ENCODE measurements around the gene EDN2.
A peak's percentile ranks its signal among the peaks of the same experiment; 100 is the strongest.

Gene EDN2

DNA sequence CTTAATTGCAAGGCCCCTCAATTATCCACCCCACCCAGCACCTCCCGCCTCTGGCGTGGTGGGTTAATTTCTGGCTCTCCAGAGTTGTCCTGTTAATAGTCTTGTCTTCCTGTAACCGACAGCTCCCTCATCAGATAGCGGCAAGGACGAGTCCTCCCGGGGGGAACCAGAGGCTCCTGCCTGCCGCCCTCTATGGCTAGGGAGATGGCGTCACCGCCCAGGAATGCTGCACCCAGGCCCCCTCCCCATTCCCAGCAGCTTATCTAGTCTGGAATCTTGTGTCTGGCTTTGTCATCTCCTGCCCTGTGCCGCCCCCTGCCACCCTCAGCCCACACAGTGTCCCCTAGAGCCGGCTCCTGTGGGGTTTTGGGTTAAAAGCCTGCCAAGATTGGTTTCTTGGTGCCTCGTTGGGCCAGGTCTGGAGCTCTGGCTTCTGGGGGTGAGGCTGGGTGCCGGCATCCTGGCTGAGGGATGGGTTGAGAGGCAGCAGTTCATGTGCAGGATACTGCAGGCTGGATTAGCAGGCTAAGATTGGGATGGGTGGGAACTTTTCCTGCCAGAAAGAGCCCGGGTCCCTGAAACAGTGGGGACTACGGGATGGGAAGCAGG lies 48.8 kb downstream of the EDN2 start:
- DNase-seq = no peak

DNA sequence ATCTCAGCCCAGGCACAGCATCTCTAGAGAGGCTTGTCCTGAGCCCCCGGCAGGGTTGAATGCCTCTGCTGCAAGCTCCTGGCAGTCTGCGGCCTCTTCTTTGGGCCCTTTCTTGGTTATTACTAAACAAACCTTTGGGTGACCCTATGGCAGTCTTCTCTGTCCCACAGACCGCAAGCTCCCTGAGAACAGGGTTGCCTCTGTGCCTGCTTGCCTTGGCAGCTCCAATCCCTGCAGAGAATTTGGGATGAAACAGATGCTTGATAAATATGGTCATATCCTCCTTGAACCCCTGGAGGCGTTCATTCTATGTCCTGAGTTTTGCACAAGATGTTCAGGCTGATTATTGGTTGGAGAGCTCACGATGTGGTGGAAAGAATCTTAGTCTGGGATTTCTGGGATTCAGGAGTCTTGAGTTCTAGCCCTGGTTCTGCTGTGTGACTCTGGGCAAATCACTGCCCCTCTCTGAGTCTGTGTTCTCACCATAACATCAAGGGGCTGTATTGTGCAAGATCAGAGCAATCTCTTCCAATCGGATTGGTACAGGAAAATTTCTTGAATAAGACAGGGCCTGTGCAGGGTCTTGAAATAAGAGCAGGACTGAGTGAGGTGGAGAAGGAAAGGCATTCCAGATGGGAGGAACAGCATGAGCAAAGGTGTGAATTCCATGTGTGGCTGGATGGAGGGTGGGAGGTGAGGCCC lies 49.6 kb downstream of the EDN2 start:
- no peak for DNase-seq

DNA sequence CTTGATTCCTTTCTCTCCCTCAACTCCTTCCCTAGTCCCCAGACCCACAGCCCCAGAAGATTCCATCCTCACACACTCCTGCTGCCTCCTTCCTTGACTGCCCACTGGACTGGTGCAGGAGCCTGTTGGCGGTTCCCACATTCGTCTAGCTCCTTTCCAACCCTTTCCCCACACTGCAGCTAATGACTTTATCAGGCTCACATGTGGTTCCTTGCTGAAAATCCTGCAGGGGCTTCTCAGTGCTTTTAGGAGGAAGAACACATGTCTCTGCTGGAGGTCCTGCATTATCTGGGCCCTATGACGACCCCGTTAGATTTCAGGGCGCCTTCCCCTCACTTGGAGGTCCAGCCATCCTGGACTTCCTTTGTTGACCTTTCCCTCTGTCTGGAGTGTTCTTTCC lies 50.2 kb downstream of the EDN2 start:
- no peak for DNase-seq

DNA sequence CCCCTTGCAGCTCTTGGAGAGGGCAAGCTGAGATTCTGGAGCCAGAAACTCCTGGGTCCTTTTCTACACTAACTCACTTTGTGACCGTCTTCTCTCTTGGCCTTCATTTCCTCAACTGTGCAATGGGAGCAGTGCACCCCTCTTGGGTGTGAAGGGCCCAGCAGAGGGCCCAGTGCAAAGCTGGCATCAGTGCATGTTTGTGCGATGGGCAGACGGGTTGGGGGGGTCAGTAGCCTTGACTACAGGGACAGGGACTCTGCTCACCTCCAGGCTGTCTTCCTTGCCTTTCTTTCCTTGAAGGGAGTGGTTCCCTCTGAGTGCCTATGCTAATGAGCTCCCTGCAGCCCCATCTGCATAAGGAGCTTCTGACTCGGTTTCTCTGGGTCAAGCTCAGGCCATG lies 51.0 kb downstream of the EDN2 start:
- no peak for DNase-seq

DNA sequence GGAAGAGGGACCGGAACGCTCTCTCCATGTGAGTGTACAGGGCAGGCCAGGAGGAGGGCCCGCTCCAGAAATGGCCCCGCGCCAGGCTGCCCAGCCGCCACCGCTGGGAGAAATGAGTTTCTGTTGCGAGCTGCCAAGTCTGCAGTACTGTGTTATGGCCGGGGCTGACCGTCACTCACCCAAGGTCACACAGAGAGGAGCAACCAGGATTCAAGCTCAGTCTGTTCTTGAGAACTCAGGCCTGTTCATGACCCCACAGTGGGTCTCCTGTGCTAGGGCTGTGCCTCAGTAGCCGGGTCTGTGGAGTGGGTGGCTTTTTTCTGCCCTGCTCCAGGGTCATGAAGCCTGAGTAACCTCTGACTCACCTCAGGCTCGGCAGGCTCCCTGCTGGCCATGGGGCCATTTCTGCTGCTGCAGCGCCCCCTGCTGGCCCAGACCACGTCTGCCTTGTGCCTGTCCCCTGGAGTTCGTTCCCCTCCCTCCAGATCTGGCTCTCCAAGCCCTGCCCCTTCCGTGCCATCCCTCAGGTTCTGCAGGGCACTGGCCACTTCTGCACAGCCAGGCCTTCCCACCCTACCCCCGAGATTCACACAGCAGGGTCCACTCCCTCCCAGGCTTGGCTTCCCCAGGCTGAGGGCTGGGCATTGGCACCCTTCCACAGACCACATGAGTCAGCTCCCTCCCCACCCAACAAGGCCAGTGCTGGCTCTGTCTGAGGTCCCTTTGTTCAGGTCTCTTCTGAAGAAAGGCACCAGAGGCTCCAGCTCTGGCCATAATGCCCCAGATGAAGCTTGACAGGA lies 51.8 kb downstream of the EDN2 start:
- DNase-seq = peak; percentile 88

DNA sequence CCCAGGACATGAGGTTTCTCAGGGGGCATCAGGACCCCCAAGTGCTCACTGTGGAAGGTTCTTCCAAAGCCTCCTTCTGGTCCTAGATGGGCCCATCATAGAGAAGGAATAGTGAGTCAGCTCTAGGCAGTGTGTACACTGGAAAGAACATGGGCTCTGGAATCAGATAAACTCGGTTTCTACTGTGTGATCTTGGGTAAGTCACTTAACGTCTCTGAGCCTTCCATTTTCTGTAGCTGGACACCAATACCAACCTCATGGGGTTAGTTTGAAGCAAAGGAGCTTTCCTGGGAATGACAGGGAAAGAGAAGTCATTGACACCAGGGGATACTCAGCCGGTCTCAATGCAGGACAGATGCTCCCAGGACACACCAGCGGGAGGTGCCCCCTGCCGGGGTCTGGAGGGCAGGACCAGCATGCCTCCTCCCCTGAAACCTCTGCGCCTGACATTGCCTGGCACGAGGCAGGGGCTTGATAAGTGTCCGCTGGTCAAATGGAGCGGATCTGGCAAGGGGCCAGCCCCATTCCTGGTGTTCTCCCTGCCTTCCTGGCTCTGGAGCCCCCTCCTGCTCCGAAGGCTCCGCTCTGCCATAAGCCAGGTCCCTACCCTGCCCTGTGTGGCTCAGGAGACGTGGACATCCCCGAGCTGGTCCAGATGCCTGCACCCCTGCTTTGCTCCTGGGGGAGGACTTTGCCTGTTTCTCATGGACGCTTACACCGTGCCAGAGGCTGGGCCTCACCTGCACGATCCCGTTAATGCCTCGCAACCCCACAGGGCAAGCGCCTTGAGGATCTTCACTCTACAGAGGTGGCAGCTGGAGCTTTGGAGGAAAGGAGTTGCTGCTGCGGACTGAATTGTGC lies 52.8 kb downstream of the EDN2 start:
- DNase-seq = no peak

DNA sequence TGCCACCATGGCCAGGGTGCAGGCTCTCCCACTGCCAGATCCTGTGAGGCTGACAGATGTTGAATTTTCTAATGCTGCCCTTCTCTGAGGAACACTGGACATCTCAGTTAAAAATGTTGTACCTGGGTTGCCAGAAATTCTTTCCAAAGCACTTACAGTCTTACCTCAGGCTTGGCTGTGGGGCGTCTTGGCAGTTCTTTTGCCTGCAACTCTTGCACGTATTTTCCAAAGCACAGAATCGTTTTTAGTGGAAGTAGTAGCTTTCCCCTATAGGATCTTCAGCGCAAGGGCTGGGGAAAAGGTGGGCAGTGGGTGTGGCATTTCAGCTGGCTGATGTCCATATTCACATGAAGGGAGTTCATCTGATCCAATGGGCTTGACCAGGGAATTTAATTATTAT lies 53.9 kb downstream of the EDN2 start:
- no peak for DNase-seq

DNA sequence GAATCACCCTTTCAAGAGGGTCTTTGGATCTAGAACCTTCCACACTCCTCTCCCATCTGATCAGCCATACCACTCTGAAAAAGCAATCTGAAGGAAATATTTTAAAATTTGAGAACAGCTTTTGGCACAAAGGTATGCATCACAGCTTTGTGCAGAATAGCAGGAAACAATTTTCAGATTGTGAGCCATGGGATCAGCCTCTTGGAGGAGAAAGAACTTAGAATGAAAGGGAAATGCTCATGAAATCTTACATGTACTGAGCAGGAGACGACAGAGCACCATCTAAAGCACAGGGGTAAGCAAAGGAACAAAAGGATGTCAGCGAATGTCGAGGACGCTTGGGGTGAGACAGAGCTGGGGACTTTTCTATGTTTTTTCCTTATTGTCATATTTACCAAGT lies 54.4 kb downstream of the EDN2 start:
- DNase-seq = no peak

DNA sequence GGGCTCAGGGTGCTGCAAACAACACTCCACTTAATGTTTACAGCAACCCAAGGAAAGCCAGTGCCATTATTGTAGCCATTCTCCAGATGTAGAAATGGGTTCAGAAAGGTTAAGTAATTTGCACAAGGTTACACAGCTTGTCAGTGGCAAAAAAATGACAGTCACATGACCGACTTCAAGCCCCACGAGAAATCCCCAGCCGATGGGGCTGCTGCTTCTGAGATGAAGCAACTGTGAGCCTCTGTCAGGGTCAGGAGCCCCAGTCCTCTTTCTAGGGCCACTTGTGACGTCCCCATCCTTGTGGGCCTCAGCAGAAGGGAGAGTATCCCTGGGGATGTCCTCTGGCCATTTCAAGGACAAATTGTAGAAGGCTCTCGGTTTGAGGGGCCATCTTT lies 54.8 kb downstream of the EDN2 start:
- DNase-seq = no peak

Measured in stimulated activated CD4-positive, alpha-beta T cell treated with anti-CD3 and anti-CD28 coated beads, Interleukin-15, amount 100 ng/mL, for 24 hours (primary cell).